GM12878 (cell line): ENCODE results near the gene PATJ. TPM values are rescaled to one million over a fixed set of nuclear protein-coding genes. Genes with fewer than 3 reads are reported as not detected.

Source experiments
- ATAC-seq: fragments of 200-7000 bp; cut with Tn5 transposase; 3 replicates; pipeline ENCODE4 v1.9.1; 2020; ENCODE audit warnings: mild to moderate bottlenecking, moderate library complexity
- BruUV-seq: library from RNA; stranded (reverse); fragments of 400-500 nt; replicated peaks from 2 replicates; lab custom pipeline; 2021; lab: Mats Ljungman, UMichigan
- CTCF ChIA-PET: fragments of 300-600 bp; sonication (Branson Sonifier 250); formaldehyde crosslinking; extraction: SDS; loops from one replicate; lab custom pipeline; 2021; ENCODE audit warnings: inconsistent platforms; lab: Yijun Ruan, JAX
- POLR2A ChIA-PET: fragments of 350-600 bp; formaldehyde crosslinking; extraction: SDS; loops from one replicate; lab custom pipeline; 2021; ENCODE audit warnings: inconsistent platforms; lab: Charles Lee
- RAD21 ChIA-PET: fragments of 300-600 bp; sonication (Branson Sonifier 250); formaldehyde crosslinking; loops from one replicate; lab custom pipeline; 2023; ENCODE audit warnings: antibody characterized with exemption; ENCODE audit not compliant: unreplicated experiment; lab: Charles Lee
- SMC1A ChIA-PET: fragments of 300-600 bp; sonication (Branson Sonifier 250); formaldehyde crosslinking; loops from one replicate; lab custom pipeline; 2023; ENCODE audit not compliant: unreplicated experiment, uncharacterized antibody; lab: Charles Lee
- DNase-seq: peaks from one replicate; pipeline ENCODE4 v3.0.0-alpha.2; 2011; ENCODE audit warnings: low read depth, low spot score
- FAIRE-seq: peaks from 3 replicates; lab custom pipeline; 2011; peaks lifted over from hg19 to GRCh38; lab: Jason Lieb, UNC
- H2AFZ ChIP-seq: 2 replicates; pipeline ENCODE4 v1.6.0; 2011; ENCODE audit warnings: low read depth, low read length, control low read depth; ENCODE audit not compliant: control insufficient read depth
- H3K27ac ChIP-seq: 2 replicates; pipeline ENCODE4 v1.5.1; 2011; ENCODE audit warnings: control low read depth; ENCODE audit not compliant: control insufficient read depth, insufficient read depth
- H3K27me3 ChIP-seq, 2 experiments: replicated peaks in 1 of 2; 2 replicates each; pipeline versions ENCODE4 v1.6.0 to v1.6.1; 2011; ENCODE audit warnings: low read length in 1 of 2; ENCODE audit not compliant: control insufficient read depth in 2 of 2, insufficient read depth in 2 of 2
- H3K36me3 ChIP-seq, 2 experiments: 2 replicates each; pipeline ENCODE4 v1.5.1; 2011; ENCODE audit warnings: low read length in 1 of 2; ENCODE audit not compliant: control insufficient read depth in 2 of 2, insufficient read depth in 2 of 2
- H3K4me1 ChIP-seq: 2 replicates; pipeline ENCODE4 v1.6.1; 2011; ENCODE audit warnings: mild to moderate bottlenecking, low read length, moderate library complexity, mixed read lengths; ENCODE audit not compliant: control insufficient read depth, insufficient read depth
- H3K4me2 ChIP-seq: 2 replicates; pipeline ENCODE4 v1.6.0; 2011; ENCODE audit warnings: control low read depth; ENCODE audit not compliant: control insufficient read depth, insufficient read depth
- H3K4me3 ChIP-seq: fragments of 200-600 bp; sonication (generic); 2 replicates; pipeline ENCODE4 v1.5.1; 2016
- H3K79me2 ChIP-seq: 2 replicates; pipeline ENCODE4 v1.6.0; 2011; ENCODE audit warnings: low read length; ENCODE audit not compliant: control insufficient read depth, insufficient read depth
- H3K9ac ChIP-seq: 2 replicates; pipeline ENCODE4 v1.8.0; 2011; ENCODE audit warnings: low read length, control low read depth, mixed read lengths; ENCODE audit not compliant: control insufficient read depth, insufficient read depth
- H3K9me3 ChIP-seq: replicated peaks from 3 replicates; pipeline ENCODE4 v1.5.1; 2011; ENCODE audit warnings: mild to moderate bottlenecking, low read length; ENCODE audit not compliant: control insufficient read depth, insufficient read depth
- H4K20me1 ChIP-seq: 2 replicates; pipeline ENCODE4 v1.6.0; 2011; ENCODE audit not compliant: control insufficient read depth, insufficient read depth
- BRCA1 ChIP-seq: IDR thresholded peaks from 2 replicates; pipeline ENCODE4 v1.6.1; 2011; ENCODE audit warnings: low read depth, low read length, improper control_type of control experiment
- CBFB ChIP-seq: IDR thresholded peaks from 2 replicates; pipeline ENCODE4 v1.6.1; 2016; ENCODE audit warnings: antibody characterized with exemption, low read depth
- CHD2 ChIP-seq: IDR thresholded peaks from 2 replicates; pipeline ENCODE4 v1.6.1; 2011; ENCODE audit warnings: low read depth, low read length, improper control_type of control experiment, borderline replicate concordance
- E4F1 ChIP-seq: fragments of 450-650 bp; IDR thresholded peaks from 2 replicates; pipeline ENCODE4 v1.6.1; 2018; ENCODE audit warnings: borderline replicate concordance, mild to moderate bottlenecking; ENCODE audit not compliant: partially characterized antibody
- FOXK2 ChIP-seq: fragments of 450-650 bp; IDR thresholded peaks from 2 replicates; pipeline ENCODE4 v1.6.1; 2017; ENCODE audit warnings: mild to moderate bottlenecking, moderate library complexity
- GABPA ChIP-seq: IDR thresholded peaks from 2 replicates; pipeline ENCODE4 v1.6.1; 2014; ENCODE audit warnings: antibody characterized with exemption, low read depth, mild to moderate bottlenecking, inconsistent platforms
- HDAC2 ChIP-seq: fragments of 200-600 bp; sonication (generic); IDR thresholded peaks from 2 replicates; pipeline ENCODE4 v1.6.1; 2017
- KDM1A ChIP-seq: fragments of 200-600 bp; sonication (generic); IDR thresholded peaks from 2 replicates; pipeline ENCODE4 v1.6.1; 2016; ENCODE audit warnings: borderline replicate concordance
- MEF2B ChIP-seq: fragments of 450-650 bp; IDR thresholded peaks from 2 replicates; pipeline ENCODE4 v1.6.1; 2018; ENCODE audit warnings: mild to moderate bottlenecking, moderate library complexity; ENCODE audit not compliant: partially characterized antibody, poor library complexity, severe bottlenecking
- NR2F1 ChIP-seq: fragments of 450-650 bp; conservative IDR thresholded peaks from 2 replicates; pipeline ENCODE4 v1.6.1; 2017; ENCODE audit warnings: mild to moderate bottlenecking
- PKNOX1 ChIP-seq: fragments of 450-650 bp; IDR thresholded peaks from 2 replicates; pipeline ENCODE4 v1.6.1; 2016; ENCODE audit warnings: mild to moderate bottlenecking
- PML ChIP-seq: IDR thresholded peaks from 2 replicates; pipeline ENCODE4 v1.6.1; 2012; ENCODE audit warnings: low read length, inconsistent platforms
- POLR2AphosphoS5 ChIP-seq: IDR thresholded peaks from 2 replicates; pipeline ENCODE4 v1.6.1; 2011; ENCODE audit warnings: mild to moderate bottlenecking, low read length, inconsistent platforms
- RBBP5 ChIP-seq: fragments of 200-600 bp; sonication (generic); conservative IDR thresholded peaks from 2 replicates; pipeline ENCODE4 v1.6.1; 2016
- RUNX3 ChIP-seq: IDR thresholded peaks from 2 replicates; pipeline ENCODE4 v1.6.1; 2012; ENCODE audit warnings: low read length, inconsistent platforms
- SMARCA5 ChIP-seq: fragments of 450-650 bp; IDR thresholded peaks from 2 replicates; pipeline ENCODE4 v1.6.1; 2017; ENCODE audit warnings: mild to moderate bottlenecking
- SMC3 ChIP-seq: IDR thresholded peaks from 2 replicates; pipeline ENCODE4 v1.6.1; 2011; ENCODE audit warnings: low read length, improper control_type of control experiment, borderline replicate concordance
- SPI1 ChIP-seq: IDR thresholded peaks from 2 replicates; pipeline ENCODE4 v1.6.1; 2011; ENCODE audit warnings: low read depth, mild to moderate bottlenecking, low read length, moderate library complexity, borderline replicate concordance; ENCODE audit not compliant: insufficient read depth
- STAT3 ChIP-seq: IDR thresholded peaks from 2 replicates; pipeline ENCODE4 v1.6.1; 2011; ENCODE audit warnings: low read depth, low read length, improper control_type of control experiment
- ZNF24 ChIP-seq: fragments of 450-650 bp; IDR thresholded peaks from 2 replicates; pipeline ENCODE4 v1.6.1; 2017; ENCODE audit warnings: antibody characterized with exemption, mild to moderate bottlenecking
- ZNF274 ChIP-seq: IDR thresholded peaks from one replicate; pipeline ENCODE4 v1.8.0; 2011; ENCODE audit not compliant: insufficient read length, insufficient read depth
- ZNF384 ChIP-seq: IDR thresholded peaks from 2 replicates; pipeline ENCODE4 v1.6.1; 2012; ENCODE audit warnings: low read depth, mild to moderate bottlenecking, low read length, improper control_type of control experiment, borderline replicate concordance
- WGBS: methylation state at CpG from one replicate; pipeline ENCODE4 v1.1.6; 2016; ENCODE audit warnings: low lambda C conversion rate; ENCODE audit not compliant: insufficient replicate concordance, insufficient coverage; ENCODE audit errors: missing lambda C conversion rate; 5-methylcytosine and 5-hydroxymethylcytosine counted together
- in situ Hi-C: fragments of 300-500 bp; cut with MboI; formaldehyde crosslinking; loops from 9 replicates; pipeline ENCODE4 v1.14.3; 2018; ENCODE audit warnings: mixed read lengths
- intact Hi-C: fragments of 100-400 bp; cut with micrococcal nuclease; formaldehyde crosslinking; loops from one replicate; pipeline ENCODE4 v1.14.2; 2022; ENCODE audit not compliant: unreplicated experiment
- polyA plus RNA-seq, 11 experiments: library from polyadenylated mRNA; depleted of rRNA in 4 of 11; unstranded in 6 of 11; stranded (reverse) in 5 of 11; fragments of >200 nt; fragmentation: Nextera tagmentation in 4 of 11; fragmentation: Illumina TruSeq in 1 of 11; extraction: Ambion mirVana in 4 of 11; extraction: Trizol in 1 of 11; gene quantifications; 1 replicate in 1 of 11; 2 replicates in 10 of 11; pipeline versions ENCODE4 v1.2.1 to v1.2.3, GENCODE V29; 2011 to 2016; ENCODE audit warnings: inconsistent platforms in 2 of 11, missing spikeins in 2 of 11, low read depth in 1 of 11
- total RNA-seq, 4 experiments: library from RNA; depleted of rRNA in 3 of 4; stranded (reverse); fragments of >200 nt in 3 of 4; fragmentation: Illumina TruSeq in 1 of 4; extraction: Trizol in 1 of 4; gene quantifications; 2 replicates each; pipeline versions ENCODE4 v1.2.1 to v1.2.3, GENCODE V29; 2013 to 2021

The PATJ gene
- total and polyA plus RNA-seq, 10 of the 15 experiments (the other 5 are each of a cell fraction or from before 2014, with no cell fraction given): 2.8 to 13.9 (median 6.9) TPM

GRCh38 chr1:61887076-61887867 lies 145.0 kb downstream of the PATJ start (continued):
- no peak for TF ChIP-seq POLR2AphosphoS5
- TF ChIP-seq PML: no peak
- no peak for TF ChIP-seq MEF2B
- no peak for TF ChIP-seq STAT3
- TF ChIP-seq E4F1: no peak
- no peak for TF ChIP-seq PKNOX1

GRCh38 chr1:61887931-61888564 lies 145.8 kb downstream of the PATJ start:
- Histone ChIP-seq H2AFZ (no peak overlapping the region), H3K4me1 (no peaks in the 10 kb centered on the region), H3K79me2 (no peaks in the 10 kb centered on the region), H3K36me3 (no peaks in the 10 kb centered on the region), H3K27ac (no peak overlapping the region), H3K4me3 (no peak overlapping the region), H3K9me3 (no peaks in the 10 kb centered on the region), H3K4me2 (no peak overlapping the region), H3K9ac (no peak overlapping the region), H3K27me3 (no peaks in the 10 kb centered on the region), H4K20me1 (no peaks in the 10 kb centered on the region)
- ChIA-PET SMC1A (interaction anchor here (1.6 kb wide), 1 partner anchor 35 kb away, joined by 5 read pairs; no protein-coding TSS in a partner anchor), POLR2A (no interaction called here), RAD21 (no interaction called here), CTCF (interaction anchor here (0.7 kb wide), 1 partner anchor 127 kb away, joined by 3 read pairs; no protein-coding TSS in a partner anchor)
- no TSS peak for BruUV-seq
- ATAC-seq (no peak), DNase-seq (no peak), FAIRE-seq (no peak)
- 79% methylated on average over 7 of the region's 7 CpGs for WGBS
- in situ Hi-C loops (no loop called here), intact Hi-C loops (no loop called here)
- TF ChIP-seq ZNF274 (no peak), ZNF24 (no peak), BRCA1 (no peak), CHD2 (no peak), HDAC2 (no peak), SMARCA5 (no peak), SPI1 (no peak), RBBP5 (no peak), ZNF384 (no peak), SMC3 (no peak), FOXK2 (no peak), RUNX3 (no peak), KDM1A (no peak), NR2F1 (no peak), GABPA (no peak), CBFB (no peak)
